IPS DF 19.7 (cell line): Measurements from ENCODE around the gene EPS15.

ENCODE experiments used
- DNase-seq: peaks from one replicate; pipeline ENCODE4 v3.0.0-alpha.2; 2013; ENCODE audit warnings: low read depth, low spot score

Gene EPS15

DNA sequence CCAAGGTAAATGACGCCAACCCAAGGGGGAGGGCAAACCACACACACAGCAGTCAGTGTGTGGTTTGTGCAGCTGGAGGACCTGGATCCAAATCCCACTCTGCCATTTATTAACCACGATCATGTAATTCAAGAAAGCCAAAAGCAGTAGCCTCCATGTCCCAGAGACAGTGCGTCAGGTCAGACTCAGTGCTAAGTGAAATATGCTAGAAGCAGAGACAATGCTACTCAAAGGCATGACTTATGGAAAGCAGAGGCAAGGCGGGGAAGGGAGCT, 202.3 kb downstream of the EPS15 start:
- DNase-seq, result no peak

DNA sequence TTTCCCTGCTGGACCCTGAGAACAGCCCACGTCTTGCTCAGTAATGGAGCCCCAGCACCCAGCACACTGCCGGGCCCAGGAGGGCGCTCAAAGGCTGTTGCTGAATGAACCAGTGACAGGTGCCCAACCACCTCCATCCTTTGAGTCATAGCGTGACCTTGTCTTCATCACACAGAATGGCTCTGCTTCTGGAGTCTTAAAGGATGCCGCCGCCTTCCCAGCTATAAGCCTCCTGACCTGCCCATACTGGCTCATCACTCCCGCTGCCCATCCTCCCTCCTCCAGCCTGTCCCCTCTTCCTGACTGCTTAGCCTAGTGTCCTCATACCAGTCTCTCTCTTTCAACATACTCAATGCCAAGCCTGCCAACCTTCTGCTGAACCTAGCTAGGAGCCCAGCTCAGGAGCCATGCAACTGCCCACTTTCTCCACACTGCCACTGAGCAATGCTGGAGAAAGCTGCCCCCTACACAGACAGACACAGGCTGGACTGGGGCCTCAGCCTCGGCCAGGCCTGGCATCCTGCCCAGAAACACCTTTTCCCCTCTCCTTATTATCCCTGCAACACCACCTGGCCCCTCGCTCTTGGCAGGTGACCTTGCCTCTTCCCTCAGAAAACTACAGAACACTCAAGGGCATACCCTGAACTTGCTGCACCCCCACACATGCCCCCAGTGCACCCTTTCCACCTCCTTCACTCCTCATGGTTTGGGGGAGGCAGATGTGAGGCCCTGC, 202.8 kb downstream of the EPS15 start:
- no peak for DNase-seq

GRCh38 chr1:51314974-51315373, 204.1 kb downstream of the EPS15 start:
- DNase-seq, result no peak

DNA sequence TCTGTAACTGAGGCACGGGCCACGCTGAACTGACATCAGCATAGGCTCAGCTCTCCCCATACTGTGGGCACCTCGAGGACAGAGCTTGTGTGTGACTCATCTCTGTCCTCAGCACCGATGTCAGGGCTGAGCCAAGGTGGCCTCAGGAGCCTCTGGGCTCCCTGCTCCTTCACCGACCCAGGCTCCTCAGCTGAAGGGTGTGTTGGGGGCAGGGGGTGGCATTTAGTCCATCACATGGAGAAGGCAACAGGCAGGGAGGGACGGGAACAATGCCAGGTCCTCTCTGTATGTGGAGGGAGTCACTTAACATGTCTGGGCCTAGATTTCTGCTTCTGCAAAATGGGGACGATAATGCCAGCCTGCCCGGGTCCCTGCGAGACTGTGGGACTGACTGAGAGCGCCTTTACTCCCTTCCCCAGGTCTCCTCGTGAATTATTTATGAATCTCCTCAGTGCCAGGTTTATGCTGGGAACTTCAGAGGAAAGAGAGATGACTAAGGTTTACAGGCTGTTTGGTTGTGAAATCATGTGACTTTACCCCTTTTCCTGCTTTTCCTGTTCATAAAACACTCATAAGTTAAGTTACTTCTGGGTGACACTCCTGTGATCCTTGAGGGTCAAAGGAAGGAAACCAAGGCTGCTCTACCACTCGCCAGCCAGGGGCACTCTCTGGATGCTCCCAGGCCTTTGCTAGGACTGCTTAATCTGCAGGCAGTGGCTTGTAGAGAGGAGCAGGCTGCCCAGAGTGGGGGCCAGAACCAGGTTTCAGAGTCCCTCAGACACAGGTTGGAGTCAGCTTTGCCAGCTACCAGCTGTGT, 204.9 kb downstream of the EPS15 start:
- DNase-seq, result no peak

GRCh38 chr1:51313268-51313852, 205.7 kb downstream of the EPS15 start:
- DNase-seq, result peak; percentile 40

DNA sequence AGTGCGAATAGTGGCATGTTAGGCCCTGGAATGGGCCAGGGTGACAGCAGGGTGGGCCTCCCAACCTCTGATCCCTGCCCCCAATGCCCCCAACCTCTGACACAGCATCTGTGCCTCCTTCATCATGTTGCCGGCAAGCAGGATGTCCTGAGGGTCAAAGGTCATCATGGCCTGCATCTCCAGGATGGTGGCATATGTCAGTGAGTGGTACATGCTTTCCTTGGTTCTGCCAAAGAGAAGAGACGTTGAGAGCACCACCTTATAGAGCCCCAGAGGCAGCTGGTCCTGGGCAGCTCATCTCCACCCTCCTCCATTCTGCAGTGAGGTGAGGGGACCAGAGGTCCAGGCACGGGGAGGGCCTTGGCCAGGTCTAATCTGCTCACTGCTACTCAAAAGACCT, 206.3 kb downstream of the EPS15 start:
- DNase-seq, result no peak

DNA sequence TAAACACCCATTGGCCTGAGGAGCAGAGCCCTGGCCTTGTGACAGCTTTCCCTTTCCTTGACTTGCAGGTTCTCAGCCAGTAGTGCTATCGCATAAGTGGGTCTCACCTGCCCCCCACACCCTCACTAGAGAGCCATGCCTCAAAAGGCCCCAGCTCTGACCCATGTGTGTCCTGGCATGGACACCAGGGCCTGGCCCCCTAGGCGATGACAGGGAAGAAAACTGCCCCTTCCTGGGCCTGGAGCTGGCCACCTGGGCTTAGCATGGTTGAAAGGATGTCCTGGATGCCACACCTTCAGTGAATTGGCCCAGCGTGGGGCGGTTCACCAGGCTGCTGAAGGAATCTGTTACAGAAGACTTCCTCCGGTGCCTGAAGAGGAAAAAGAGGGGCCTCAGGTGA, 207.2 kb downstream of the EPS15 start:
- DNase-seq, result no peak

- DNase-seq, result no peak
Measured at GRCh38 chr1:51310871-51311613, 208.0 kb downstream of the EPS15 start.

GRCh38 chr1:51309291-51309690, 209.8 kb downstream of the EPS15 start:
- no peak for DNase-seq

GRCh38 chr1:51308636-51309035, 210.4 kb downstream of the EPS15 start:
- DNase-seq, result no peak

- DNase-seq, result no peak
Measured at GRCh38 chr1:51306950-51307349, 212.1 kb downstream of the EPS15 start.

DNA sequence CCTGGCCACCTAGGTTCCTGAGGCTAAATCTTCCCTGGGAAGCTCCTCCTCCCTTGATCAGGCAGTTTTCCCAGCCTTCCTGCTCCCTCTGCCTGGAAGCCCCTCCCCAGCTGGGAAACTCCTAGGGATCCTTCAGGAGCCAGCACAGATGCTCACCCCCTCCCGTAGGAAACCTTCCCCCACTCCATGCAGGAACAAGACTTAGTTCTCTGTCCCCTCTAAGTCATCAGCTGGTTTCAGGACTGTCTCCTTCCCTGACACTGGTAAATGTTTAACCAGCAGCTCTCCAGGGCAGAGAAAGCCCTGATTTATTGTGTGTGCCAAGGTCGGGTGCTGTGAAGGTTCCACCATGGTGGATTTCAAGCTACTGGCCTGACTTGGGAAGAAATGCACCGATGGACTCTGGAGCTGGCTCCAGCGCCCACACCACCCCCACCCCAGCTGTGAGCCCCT, 213.7 kb downstream of the EPS15 start:
- no peak for DNase-seq

- no peak for DNase-seq
Measured at GRCh38 chr1:51304360-51304759, 214.7 kb downstream of the EPS15 start.
